ENCODE measurements around the gene MAPK4.
"Not testable (repeated sequence)": the region's sequence is repeated elsewhere in the genome, so short reads cannot be mapped to it uniquely, and the experiment has no call there.

Gene MAPK4

DNA sequence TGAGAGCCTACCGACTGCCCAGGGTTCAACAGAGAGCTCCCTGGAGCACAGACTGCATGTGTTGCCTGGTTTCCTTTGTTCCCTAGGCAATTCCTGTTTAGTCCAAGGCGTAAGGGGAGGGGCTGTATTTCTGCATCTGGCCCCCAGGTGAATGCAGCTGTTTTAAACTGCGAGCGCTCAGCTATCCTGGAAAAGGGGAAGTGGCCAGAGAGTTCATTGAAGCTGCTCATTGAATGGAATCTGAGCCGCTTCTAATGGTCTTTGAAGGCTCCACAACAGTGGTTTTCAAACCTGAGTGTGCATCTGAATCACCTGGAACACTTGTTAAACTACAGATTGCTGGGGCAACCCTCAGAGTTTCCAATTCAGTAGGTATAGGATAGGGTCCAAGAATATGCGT lies 18.1 kb downstream of the MAPK4 start:
- no peak for DNase-seq (ENCODE audit: low read depth)

DNA sequence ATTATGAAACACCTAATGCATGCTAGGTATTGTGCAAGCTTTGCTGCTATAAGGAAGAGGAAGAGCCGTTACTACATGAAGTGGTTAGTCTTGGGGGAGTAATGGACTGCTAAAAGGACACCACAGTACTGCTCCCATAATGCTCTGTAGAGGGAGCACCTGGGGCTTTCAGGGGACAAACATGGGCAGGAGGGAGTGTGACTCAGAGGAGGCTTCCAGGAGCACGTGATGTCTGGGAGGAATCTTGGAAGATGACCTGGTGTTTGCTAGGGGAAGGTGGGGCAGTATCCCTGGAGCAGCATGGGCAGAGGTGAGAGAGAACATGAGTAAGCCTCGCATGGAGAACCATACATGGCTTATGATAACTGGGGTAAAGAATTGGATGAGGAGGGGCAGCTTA lies 18.8 kb downstream of the MAPK4 start:
- no peak for DNase-seq (ENCODE audit: low read depth)

DNA sequence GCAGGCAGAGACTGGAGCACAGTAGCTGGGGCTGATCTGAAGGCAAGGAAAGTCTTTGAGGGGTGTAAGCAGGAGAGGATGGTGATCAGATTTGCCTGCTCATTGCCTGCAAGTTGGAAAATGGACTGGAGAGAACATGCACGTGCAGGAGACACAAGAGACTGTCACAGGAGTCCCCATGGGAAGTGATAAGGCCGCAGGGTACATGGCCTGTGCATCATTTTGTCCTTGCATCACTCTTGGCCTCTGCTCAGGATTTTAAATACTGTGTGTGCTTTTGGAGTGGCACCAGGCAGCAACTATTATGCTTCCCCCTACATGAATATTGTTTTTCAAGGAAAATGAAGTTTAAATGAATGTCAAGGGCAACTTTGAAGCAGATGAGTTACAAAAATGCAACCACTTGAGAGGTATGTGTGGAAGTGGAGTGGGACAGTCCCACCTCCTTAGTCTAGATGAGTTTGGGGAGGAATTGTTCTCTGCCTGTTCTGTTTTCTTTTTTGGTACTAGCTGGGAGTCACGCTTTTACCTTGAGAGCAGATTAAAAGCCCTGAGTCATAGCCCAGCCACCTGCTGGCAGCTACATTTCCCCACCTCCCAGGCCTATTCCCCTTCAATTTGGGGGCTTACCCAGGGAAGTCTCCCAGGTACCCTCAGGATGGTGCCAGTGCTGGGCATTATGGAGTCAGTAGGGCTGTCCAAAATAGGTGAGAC lies 19.3 kb downstream of the MAPK4 start:
- no peak for DNase-seq (ENCODE audit: low read depth)

DNA sequence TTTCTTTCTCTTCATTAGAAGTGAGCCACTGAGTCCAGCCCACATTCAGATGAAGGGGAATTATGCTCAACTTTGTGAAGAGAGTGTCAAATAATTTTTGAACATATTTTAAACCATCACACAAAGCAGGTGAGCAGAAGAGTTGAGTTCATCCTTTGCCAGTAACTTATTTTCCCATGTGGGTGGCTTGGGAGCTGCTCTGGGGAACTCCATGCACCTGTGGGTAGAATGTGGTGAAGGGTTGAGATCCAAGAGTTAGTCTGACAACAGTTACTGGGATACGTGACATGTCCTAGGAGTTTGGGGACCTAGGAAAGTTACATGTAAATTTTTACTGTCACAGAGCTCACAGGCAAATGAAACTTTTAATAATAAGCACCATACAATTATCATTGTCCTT lies 21.6 kb downstream of the MAPK4 start:
- DNase-seq (ENCODE audit: low read depth), result no peak

DNA sequence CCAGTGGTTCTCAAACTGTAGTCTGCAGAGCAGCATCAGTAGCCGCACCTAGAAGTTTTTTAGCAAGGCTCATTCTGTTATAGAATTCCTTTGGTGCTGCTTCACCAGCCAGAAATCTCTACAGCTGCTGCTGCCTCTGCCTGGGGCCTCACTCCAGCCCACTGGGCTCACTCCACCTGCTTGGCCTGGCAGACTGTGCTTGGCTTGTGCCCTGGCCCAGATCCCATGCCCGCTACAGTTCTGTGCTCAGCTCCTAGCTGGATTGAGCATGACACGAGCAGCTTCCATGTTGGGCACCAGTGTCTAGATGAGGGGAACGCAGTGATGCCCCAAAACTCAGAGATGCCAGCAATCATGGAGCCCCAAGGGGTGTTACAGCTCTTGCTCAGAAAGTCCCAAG lies 22.6 kb downstream of the MAPK4 start:
- no peak for DNase-seq (ENCODE audit: low read depth)

DNA sequence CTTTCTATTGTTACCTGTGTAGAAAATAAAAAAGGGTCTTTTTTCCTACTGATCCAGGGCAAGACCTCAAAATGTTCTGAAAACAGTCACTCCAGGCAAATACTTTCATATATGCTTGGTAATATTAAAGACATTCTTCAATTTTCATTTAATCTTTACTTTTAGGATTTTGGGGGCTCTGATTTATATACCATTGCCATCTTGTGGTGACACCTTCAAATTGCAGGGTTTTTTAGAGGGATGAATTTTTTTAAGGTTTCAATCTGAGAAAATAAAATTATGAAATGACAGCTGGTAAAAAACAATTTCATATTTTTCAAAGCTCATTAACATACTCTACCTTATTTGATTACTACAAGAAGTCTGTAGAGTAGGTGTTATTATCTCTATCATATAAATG lies 26.8 kb downstream of the MAPK4 start:
- DNase-seq (ENCODE audit: low read depth), result no peak

DNA sequence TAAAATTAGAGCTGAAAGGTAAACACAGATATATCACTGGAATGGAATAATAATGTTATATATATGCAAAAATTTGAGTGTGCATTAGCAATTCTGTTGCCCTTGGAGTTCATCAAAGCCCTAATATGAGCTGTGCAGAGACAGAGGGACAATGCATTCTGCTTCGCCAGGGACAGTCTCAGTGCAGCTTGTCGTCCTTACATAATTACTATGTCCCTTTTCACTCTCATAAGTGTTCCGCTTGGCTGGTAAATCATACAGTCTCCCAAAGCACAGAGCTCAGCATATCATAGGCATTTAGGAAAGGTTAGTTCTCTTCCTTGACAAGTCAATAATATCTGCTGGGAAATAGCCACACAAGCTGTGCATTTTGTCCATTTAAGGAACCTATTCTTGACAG lies 30.7 kb downstream of the MAPK4 start:
- DNase-seq (ENCODE audit: low read depth), result no peak

DNA sequence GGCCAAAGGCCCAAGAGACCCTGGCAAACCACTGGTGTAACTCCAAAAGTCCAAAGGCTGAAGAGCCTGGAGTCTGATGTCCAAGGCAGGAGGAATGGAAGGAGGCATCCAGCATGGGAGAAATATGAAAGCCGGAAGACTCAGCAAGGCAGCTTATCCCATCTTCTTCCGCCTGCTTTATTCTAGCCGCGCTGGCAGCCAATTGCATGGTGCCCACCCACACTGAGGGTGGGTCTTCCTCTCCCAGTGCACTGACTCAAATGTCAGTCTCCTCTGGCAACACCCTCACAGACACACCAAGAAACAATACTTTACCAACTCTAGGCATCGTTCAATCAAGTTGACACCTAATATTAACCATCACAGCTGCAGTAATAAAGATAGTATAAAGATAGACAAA lies 34.1 kb downstream of the MAPK4 start:
- DNase-seq (ENCODE audit: low read depth), result no peak

DNA sequence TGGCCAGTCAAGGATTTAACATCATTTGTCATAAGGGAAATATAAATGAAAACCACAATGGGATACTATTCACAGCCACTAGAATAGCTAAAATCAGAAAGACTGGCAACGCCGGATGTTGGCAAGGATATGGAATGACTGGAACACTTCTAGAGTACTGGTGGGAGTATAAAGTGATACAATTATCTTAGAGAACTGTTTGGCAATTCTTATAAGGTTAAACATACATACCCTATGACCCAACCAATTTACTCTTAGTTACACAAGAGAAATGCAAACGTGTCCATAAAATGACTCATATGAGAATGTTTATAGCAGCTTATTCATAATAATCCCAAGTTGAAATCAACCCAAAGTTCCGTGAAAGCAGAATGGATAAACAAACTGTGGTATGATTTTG lies 35.1 kb downstream of the MAPK4 start:
- DNase-seq (ENCODE audit: low read depth), result no peak

DNA sequence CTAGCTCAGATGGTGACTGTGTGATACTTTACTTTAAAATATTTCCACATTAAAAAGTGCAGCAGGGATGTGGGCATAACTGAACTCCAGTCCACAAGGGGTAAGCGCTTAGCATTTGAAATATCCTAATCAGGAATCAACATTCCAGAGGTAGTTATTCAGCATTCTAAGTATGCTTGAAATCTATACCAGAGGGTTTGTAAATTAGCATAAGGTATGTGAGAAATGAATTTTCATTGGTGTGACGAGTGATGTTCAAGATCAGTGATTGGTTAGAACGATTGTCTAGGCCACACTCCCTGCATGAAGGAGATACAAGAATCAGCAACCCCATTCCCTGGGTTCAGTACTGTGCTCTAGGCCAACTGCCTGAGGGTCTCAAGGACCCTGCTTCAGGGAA lies 42.6 kb downstream of the MAPK4 start:
- no peak for DNase-seq (ENCODE audit: low read depth)

DNA sequence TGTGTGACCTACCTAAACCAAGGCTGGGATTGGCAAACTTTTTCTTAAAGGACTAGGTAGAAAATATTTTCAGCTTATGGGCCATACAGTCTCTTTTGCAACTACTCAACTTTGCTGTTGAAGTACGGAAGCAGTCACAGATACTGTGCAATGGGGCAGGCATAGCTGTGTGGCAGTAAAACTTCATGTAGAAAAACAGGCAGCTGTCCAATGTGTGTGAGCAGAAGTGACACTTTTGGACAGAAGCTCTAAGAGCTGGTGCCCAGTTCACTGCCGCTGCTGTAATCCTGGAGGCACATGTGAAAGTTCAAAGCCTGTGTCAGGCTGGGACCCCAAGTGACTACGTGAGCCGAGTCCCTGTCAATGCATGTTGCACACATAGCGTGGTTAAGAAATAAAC lies 46.7 kb downstream of the MAPK4 start:
- no peak for DNase-seq (ENCODE audit: low read depth)

DNA sequence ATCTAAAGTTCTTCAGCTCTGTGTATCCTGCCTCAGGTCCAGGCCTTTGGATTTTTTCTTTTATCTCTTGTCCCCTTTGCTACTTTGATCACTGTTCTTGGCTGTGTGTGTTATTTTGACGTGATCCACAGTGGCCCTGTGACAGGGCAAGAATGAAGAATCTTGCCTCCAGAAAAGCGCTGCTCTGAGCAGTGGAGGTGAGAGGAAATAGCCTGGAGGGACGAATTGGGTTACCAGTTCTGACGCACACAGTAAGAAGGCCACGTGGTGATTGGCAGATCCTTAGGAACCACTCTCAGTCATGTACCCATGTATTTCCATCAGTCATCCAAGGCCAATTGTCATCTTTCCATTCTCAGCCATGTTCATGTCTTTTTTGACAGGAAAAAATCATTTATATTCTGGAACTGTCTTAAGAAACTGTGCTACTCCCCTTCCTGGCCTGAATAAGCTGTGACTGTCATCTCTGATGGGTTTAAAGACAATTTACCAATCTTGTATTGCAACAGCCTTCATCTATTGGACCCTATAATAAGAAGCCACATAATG lies 47.6 kb downstream of the MAPK4 start:
- no peak for DNase-seq (ENCODE audit: low read depth)

DNA sequence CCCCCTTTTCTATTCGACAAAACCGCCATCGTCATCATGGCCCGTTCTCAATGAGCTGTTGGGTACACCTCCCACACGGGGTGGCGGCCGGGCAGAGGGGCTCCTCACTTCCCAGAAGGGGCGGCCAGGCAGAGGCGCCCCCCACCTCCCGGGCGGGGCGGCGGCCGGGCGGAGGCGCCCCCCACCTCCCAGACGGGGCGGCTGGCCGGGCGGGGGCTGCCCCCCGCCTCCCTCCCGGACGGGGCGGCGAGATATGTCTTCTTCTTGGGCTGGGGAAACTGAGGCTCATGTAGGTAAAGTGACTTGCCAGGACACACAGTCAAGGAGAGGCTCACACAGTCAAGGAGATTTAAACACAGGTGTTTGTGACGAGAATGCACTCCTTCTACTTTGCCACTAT lies 49.3 kb downstream of the MAPK4 start:
- not testable (repeated sequence) for DNase-seq (ENCODE audit: low read depth)

DNA sequence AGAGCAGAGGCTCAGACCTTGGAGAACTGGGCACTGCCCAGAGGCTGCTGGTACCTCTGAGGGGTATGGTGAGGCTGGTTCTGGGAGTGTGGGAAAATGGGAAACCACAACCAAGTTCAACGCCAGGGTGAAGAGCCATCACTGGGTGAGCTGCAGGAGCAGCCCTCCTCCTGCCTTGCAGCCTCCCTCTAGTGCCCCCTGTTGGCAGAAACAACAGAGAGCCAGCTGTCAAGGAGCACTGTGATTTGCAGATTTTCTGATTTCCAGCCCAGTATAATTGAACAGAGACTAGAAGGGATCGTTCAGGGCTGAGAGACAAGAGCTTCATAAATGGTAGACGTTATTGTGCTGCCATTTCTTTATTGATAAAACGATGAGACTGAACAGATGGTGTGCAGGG lies 50.5 kb downstream of the MAPK4 start:
- no peak for DNase-seq (ENCODE audit: low read depth)

DNA sequence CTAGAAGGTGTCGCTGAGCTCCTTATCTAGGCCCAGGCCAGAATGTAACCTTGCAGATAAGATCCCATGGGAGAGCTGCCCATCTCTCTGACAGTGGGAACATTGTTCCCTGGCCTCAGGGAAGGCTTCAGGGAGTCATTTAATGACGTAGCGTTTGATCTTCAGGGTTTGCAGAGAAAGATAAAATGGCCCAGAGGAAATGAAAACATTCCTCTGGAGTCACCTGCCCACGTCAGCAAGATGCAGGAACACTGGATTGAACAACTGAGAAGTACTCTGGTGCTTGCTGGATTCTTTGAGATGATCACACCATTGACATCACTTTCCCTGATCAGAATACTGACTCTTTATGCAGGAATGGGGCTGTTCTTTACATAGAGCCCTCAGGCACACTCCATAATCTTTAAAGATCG lies 51.6 kb downstream of the MAPK4 start:
- DNase-seq (ENCODE audit: low read depth), result no peak

DNA sequence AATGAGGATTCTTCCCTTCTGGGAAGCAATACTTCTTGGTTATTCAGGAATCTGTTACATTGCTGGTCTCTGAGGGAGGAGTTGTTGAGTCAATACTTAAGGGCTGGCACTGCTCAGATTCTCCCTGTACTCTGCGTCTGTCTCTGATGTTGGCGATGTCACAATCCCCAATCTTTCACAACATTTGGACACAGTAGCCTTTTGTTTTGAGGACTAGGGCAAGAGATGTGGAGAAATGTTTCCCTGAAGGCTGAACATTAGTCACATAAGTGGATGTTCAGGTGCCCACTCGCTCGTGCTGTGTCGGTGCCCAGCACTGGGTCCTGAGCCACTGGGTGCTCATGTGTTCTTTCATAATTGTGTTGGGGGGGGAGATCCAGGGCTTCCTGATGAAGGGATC lies 55.0 kb downstream of the MAPK4 start:
- DNase-seq (ENCODE audit: low read depth), result no peak

DNA sequence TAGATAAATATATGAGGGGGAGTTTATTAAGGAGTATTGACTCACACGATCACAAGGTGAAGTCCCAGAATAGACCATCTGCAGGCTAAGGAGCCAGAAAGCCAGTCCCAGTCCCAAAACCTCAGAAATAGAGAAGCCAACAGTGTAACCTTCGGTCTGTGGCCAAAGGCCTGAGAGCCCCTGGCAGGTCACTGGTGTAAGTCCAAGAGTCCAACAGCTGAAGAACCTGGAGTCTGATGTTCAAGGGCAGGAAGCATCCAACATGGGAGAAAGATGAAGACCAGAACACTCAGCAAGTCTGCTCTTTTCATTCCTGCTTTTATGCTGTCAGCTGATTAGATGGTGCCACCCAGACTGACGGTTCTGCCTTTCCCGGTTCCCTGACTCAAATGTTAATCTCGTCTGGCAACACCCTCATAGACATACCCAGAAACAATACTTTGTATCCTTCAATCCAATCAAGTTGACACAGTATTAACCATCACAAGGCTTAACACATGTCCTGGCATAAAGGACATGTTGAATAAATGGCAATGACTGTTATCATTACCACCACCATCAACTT lies 56.7 kb downstream of the MAPK4 start:
- no peak for DNase-seq (ENCODE audit: low read depth)

DNA sequence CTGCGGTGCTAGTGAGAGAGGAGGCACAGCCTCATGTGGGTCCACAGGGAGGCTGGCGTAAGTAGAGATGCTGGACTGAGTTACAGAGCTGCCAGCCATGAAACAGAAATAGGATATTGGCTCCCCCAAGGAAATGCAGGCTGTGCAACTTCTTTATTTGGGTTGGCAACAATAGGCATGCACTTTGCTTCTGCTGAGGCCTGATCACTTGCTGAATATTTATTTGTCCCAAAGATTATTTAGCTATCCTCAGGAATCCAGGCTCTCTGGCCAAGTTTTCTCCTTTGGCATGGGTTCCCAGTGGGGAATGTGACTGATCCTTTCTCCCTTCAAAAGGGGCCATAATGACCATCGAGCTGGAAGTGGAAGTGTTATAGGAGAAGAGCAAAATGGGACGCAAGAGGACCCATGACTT lies 60.0 kb downstream of the MAPK4 start:
- no peak for DNase-seq (ENCODE audit: low read depth)

DNA sequence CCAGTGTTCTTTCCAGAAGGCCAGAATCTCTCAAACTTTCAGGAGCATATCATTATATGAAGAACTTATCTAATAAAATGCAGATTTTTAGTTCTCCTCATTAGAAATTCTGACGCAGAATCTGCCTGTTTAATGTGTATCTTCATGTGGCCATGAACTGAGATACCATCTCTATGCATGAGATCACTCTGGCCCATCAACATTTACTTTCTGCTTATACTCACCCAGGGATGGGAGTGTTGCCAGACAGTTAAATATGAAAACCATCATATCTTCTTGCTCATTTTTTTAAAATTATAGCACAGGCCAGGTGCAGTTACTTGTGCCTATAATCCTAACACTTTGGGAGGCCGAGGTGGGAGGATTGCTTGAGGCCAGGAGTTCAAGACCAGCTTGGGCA lies 60.4 kb downstream of the MAPK4 start:
- no peak for DNase-seq (ENCODE audit: low read depth)

DNA sequence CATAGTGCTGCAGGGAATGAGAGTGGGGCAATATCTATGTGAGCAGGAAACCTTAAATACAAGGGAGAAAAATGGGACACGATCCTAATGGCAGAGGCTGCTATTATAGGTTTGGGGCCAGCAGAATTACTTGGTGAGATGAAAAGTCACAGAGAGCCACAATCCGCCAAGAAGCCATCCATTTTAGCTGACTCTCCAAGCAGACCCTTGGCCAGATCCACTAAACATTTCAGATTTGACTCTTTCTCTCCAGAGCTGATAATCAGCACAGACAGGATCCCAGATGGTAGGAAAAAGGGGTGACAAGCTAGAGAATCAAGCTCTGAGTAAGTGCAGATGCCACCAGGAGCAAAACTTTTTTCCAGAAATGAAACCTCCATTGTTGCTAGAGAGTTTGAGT lies 61.5 kb downstream of the MAPK4 start:
- DNase-seq (ENCODE audit: low read depth), result no peak

DNA sequence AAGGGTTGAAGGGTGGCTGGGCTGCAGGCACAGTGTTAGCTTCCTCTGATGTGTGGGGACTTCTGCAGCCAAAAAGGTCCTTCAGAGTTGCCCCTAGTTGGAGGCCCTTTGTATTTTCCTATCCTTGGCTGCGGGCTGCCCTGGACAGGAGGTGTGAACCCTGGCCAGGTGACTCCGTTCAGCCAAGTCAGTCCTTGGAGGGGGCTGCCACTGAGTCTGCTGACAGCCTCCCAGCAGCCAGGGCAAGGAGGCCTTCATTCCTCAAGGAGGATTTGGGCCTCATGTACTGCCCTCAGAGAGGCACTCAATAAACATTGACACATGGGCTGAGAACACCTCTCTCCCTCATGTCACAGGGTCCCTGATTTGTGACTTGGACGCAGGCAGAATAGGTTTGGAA lies 62.4 kb downstream of the MAPK4 start:
- no peak for DNase-seq (ENCODE audit: low read depth)

DNA sequence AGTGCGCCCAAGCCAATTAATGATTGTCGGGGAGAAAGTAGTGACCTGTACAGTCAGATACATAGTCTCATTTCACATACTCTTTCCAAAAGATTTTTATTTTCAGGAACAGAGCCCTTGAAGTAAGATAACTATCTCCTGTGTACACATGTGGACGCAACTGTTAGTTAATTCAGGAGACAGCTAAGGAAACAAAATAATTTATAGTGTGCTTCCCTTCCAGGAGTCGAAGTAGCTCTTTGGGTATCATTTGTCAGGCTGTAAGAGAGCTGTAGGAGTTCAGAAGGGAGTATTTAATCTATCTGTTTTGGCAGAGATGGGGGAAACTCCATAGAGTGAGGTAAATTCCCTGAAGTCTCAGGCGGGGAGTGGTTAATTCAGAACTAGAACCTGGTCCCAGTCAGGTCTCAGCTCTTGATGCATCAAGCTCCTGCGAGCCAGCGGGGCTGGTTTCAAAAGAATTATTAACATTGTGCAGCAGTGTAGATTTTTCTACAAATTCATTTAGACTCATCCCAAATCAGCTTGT lies 63.0 kb downstream of the MAPK4 start:
- no peak for DNase-seq (ENCODE audit: low read depth)

DNA sequence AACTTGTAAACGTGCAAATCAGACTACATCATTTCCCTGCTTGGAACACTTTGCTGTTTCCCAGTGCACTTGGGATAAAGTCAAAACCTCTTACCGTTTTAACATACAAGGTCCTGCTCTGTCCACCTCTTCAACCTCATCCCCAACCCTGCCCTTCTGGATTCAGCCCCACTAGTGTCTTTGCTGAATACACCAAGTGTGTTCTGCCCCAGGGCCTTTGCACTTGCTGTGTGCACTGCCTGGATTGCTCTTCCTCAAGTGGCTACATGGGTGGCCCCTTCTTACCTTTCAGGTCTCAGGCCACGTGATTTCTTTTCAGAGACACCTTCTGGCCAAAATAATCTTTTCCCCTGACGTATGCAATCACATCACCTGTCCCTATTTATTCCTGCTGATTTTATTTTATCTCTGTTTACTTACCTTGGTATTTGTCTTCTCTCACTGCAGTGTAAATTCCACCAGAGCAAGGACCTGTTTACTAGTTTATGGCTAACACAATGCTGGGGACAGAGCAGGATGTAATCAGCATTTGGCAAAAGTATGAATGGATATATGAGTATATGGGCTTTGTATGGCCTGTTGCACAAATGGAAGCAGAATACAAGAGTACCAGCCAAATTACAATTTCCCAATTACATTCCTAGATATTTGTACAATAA lies 63.9 kb downstream of the MAPK4 start:
- DNase-seq (ENCODE audit: low read depth), result no peak

All from stimulated activated CD8-positive, alpha-beta memory T cell treated with anti-CD3 and anti-CD28 coated beads, Interleukin-7, amount 100 ng/mL, for 24 hours (primary cell).